Measurements from ENCODE around the gene NOL9.

NOL9 gene

DNA sequence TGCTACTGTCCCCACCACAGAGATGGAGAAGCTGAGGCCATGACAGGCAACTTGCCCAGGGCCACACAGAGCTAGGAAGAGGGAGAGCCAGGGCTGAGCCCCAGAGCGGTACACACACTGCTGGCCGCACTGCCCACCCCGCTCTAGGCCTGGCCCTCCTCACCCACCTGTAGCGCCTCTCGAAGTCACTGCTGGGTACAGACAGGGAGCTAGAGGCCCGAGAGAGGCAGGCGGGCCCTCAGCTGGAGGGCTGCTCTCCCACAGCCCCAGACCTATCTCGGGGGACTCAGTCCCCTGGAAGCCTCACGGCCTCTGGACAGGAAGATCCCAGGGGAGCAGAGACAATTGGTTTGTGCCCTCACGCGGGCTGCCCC lies 45.5 kb downstream of the NOL9 start:
- H3K27ac ChIP-seq (ENCODE audit: low read length, poor library complexity, severe bottlenecking), result no peak overlapping the region
- no peak overlapping the region for H3K9ac ChIP-seq (ENCODE audit: low read length)
- H3K79me1 ChIP-seq (replicated peaks; ENCODE audit: low read length, poor library complexity, severe bottlenecking), result no peaks in the 10 kb centered on the region
- H2AFZ ChIP-seq (ENCODE audit: low read depth, low read length), result no peak overlapping the region
- H3K36me3 ChIP-seq (ENCODE audit: control insufficient read depth in 1 of 2, insufficient read depth in 2 of 2, low read depth in 1 of 2, low read length in 2 of 2), result no peaks in the 10 kb centered on the region
- H3K27me3 ChIP-seq (ENCODE audit: control insufficient read depth in 1 of 2, insufficient read depth in 1 of 2, low read length in 2 of 2), result peaks cover 0 to 30% of the 10 kb centered on the region in 2 experiments
- no peak overlapping the region for H2BK120ac ChIP-seq (ENCODE audit: low read depth, low read length)
- no peak overlapping the region for H4K91ac ChIP-seq (ENCODE audit: low read length)
- H2BK15ac ChIP-seq (ENCODE audit: low read depth, poor library complexity, severe bottlenecking), result no peak overlapping the region
- no peak overlapping the region for H4K8ac ChIP-seq (ENCODE audit: low read length)
- H3K23ac ChIP-seq (ENCODE audit: low read length in 2 of 2), result no peak overlapping the region
- no peak overlapping the region for H2AK5ac ChIP-seq (ENCODE audit: low read length, severe bottlenecking)
- H2BK12ac ChIP-seq (ENCODE audit: low read length in 2 of 2), result no peak overlapping the region
- no peak overlapping the region for H3K4me2 ChIP-seq (ENCODE audit: low read length, poor library complexity, severe bottlenecking)
- no peaks in the 10 kb centered on the region for H3K9me3 ChIP-seq (ENCODE audit: control insufficient read depth, low read length)
- peaks cover 8% of the 10 kb centered on the region for H3K4me1 ChIP-seq (ENCODE audit: control insufficient read depth, insufficient read depth, low read depth, low read length)
- H2BK5ac ChIP-seq (ENCODE audit: low read depth, low read length, poor library complexity, severe bottlenecking), result no peak overlapping the region
- 92% methylated on average over 11 of the region's 11 CpGs for WGBS
- no peak for DNase-seq
- H3K4me3 ChIP-seq (ENCODE audit: insufficient read depth in 1 of 2, low read depth in 1 of 2, low read length in 2 of 2), result no peak overlapping the region
- H3K4ac ChIP-seq (ENCODE audit: low read depth in 1 of 2, low read length in 2 of 2), result no peak overlapping the region
- H3K18ac ChIP-seq (ENCODE audit: low read depth in 1 of 2, low read length in 2 of 2), result no peak overlapping the region
- H3K14ac ChIP-seq (ENCODE audit: low read length in 2 of 2), result no peak overlapping the region

DNA sequence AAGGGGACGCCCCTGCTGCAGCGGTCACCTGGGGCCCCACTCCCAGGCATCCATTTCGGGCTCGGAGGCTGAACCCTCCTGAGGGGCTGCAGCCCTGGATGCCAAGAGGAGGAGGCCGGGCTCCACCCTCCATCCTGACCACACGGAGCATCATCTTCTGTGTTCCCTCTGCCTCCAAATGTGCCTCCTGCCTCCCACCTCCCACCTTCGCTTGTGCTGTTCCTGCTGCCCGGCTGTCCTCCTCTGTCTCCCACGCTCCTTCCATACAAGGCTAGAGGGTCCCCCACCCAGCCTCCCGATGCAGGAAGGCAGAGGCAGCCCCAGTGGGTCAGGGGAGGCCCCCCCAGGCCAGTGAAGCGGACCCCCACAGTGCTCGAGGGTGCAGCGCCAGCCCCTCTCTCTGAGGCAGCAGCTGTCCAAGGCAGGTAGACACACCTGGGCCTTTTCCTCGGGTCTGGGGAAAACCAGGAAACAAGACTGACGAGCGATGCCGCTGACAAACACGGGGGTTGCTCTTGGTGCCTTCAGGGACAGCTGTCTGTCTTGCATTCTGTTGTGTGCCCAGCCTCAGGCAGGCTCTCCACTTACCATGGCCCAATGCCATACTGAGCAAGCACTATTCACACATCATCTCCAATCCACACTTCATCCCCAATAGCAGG lies 46.0 kb downstream of the NOL9 start:
- H4K8ac ChIP-seq (ENCODE audit: low read length), result no peak overlapping the region
- H4K91ac ChIP-seq (ENCODE audit: low read length), result no peak overlapping the region
- WGBS, result 84% methylated on average over 18 of the region's 18 CpGs
- H3K27ac ChIP-seq (ENCODE audit: low read length, poor library complexity, severe bottlenecking), result no peak overlapping the region
- H3K27me3 ChIP-seq (ENCODE audit: control insufficient read depth in 1 of 2, insufficient read depth in 1 of 2, low read length in 2 of 2), result peaks cover 0 to 30% of the 10 kb centered on the region in 2 experiments
- no peak overlapping the region for H3K18ac ChIP-seq (ENCODE audit: low read depth in 1 of 2, low read length in 2 of 2)
- no peak overlapping the region for H2BK15ac ChIP-seq (ENCODE audit: low read depth, poor library complexity, severe bottlenecking)
- no peak for DNase-seq
- H3K4me2 ChIP-seq (ENCODE audit: low read length, poor library complexity, severe bottlenecking), result no peak overlapping the region
- no peak overlapping the region for H2BK120ac ChIP-seq (ENCODE audit: low read depth, low read length)
- H3K4ac ChIP-seq (ENCODE audit: low read depth in 1 of 2, low read length in 2 of 2), result no peak overlapping the region
- H3K4me1 ChIP-seq (ENCODE audit: control insufficient read depth, insufficient read depth, low read depth, low read length), result peaks cover 8% of the 10 kb centered on the region
- no peak overlapping the region for H3K23ac ChIP-seq (ENCODE audit: low read length in 2 of 2)
- H2AFZ ChIP-seq (ENCODE audit: low read depth, low read length), result no peak overlapping the region
- no peak overlapping the region for H3K14ac ChIP-seq (ENCODE audit: low read length in 2 of 2)
- no peak overlapping the region for H3K9ac ChIP-seq (ENCODE audit: low read length)
- H3K36me3 ChIP-seq (ENCODE audit: control insufficient read depth in 1 of 2, insufficient read depth in 2 of 2, low read depth in 1 of 2, low read length in 2 of 2), result no peaks in the 10 kb centered on the region
- H3K4me3 ChIP-seq (ENCODE audit: insufficient read depth in 1 of 2, low read depth in 1 of 2, low read length in 2 of 2), result no peak overlapping the region
- no peak overlapping the region for H2AK5ac ChIP-seq (ENCODE audit: low read length, severe bottlenecking)
- H2BK5ac ChIP-seq (ENCODE audit: low read depth, low read length, poor library complexity, severe bottlenecking), result no peak overlapping the region
- no peak overlapping the region for H2BK12ac ChIP-seq (ENCODE audit: low read length in 2 of 2)
- no peaks in the 10 kb centered on the region for H3K79me1 ChIP-seq (replicated peaks; ENCODE audit: low read length, poor library complexity, severe bottlenecking)
- H3K9me3 ChIP-seq (ENCODE audit: control insufficient read depth, low read length), result no peaks in the 10 kb centered on the region

DNA sequence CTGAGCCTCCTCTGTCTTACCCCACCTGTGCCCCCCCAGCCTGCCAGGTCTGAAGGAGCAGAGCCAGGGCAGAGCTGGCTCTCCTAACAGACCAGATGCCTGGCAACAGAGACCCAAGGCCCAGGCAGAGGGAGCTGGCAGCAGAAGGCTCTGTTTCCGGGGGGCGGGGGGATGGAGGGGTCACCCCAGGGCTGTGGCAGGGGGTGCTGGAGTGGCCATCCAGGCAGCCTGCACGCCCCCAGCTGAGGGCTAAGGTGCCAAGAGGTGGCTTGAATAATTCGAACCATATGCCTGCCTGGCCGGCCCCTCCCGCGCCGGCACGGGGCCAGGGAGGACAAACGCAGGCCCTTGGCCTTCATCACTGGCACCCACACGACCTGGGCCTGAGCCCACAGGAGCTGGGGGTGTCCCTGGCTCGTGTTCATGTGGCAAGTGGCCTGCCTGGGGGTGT lies 46.8 kb downstream of the NOL9 start:
- Histone ChIP-seq H2BK15ac (ENCODE audit: low read depth, poor library complexity, severe bottlenecking) (no peak overlapping the region), H2AFZ (ENCODE audit: low read depth, low read length) (no peak overlapping the region), H3K4me2 (ENCODE audit: low read length, poor library complexity, severe bottlenecking) (no peak overlapping the region), H2BK5ac (ENCODE audit: low read depth, low read length, poor library complexity, severe bottlenecking) (no peak overlapping the region), H3K18ac (ENCODE audit: low read depth in 1 of 2, low read length in 2 of 2) (no peak overlapping the region), H4K91ac (ENCODE audit: low read length) (no peak overlapping the region), H2BK12ac (ENCODE audit: low read length in 2 of 2) (no peak overlapping the region), H2BK120ac (ENCODE audit: low read depth, low read length) (no peak overlapping the region), H3K9me3 (ENCODE audit: control insufficient read depth, low read length) (no peaks in the 10 kb centered on the region), H3K27ac (ENCODE audit: low read length, poor library complexity, severe bottlenecking) (no peak overlapping the region), H3K27me3 (ENCODE audit: control insufficient read depth in 1 of 2, insufficient read depth in 1 of 2, low read length in 2 of 2) (peaks cover 0 to 30% of the 10 kb centered on the region in 2 experiments), H3K4me1 (ENCODE audit: control insufficient read depth, insufficient read depth, low read depth, low read length) (peaks cover 5% of the 10 kb centered on the region), H3K79me1 (replicated peaks; ENCODE audit: low read length, poor library complexity, severe bottlenecking) (no peaks in the 10 kb centered on the region), H3K23ac (ENCODE audit: low read length in 2 of 2) (no peak overlapping the region), H3K14ac (ENCODE audit: low read length in 2 of 2) (no peak overlapping the region), H3K4ac (ENCODE audit: low read depth in 1 of 2, low read length in 2 of 2) (no peak overlapping the region), H2AK5ac (ENCODE audit: low read length, severe bottlenecking) (no peak overlapping the region), H3K36me3 (ENCODE audit: control insufficient read depth in 1 of 2, insufficient read depth in 2 of 2, low read depth in 1 of 2, low read length in 2 of 2) (no peaks in the 10 kb centered on the region), H4K8ac (ENCODE audit: low read length) (no peak overlapping the region), H3K4me3 (ENCODE audit: insufficient read depth in 1 of 2, low read depth in 1 of 2, low read length in 2 of 2) (no peak overlapping the region), H3K9ac (ENCODE audit: low read length) (no peak overlapping the region)
- WGBS, result 83% methylated on average over 12 of the region's 12 CpGs
- no peak for DNase-seq

DNA sequence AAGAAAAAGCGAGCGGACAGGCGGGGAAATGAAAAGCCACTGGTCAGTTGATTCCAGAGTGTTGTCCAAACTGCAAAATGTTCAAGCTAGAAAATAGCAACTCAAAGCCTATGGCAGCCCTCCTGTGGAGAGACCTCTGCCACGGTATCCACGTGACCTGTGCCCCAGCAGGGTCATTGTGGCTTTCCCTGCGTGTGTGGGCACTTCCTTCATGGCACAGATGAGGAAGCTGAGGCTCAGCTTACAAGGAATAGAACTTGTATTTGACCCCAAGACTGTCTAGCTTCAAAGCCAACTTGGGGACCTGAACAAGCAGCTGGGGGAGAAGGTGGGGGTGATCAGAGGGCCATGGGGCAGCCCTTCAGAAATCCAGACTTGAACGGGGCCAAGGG lies 47.3 kb downstream of the NOL9 start:
- WGBS, result 69% methylated on average over 7 of the region's 7 CpGs
- Histone ChIP-seq H2AFZ (ENCODE audit: low read depth, low read length) (no peak overlapping the region), H3K4me2 (ENCODE audit: low read length, poor library complexity, severe bottlenecking) (no peak overlapping the region), H2BK15ac (ENCODE audit: low read depth, poor library complexity, severe bottlenecking) (no peak overlapping the region), H2BK5ac (ENCODE audit: low read depth, low read length, poor library complexity, severe bottlenecking) (no peak overlapping the region), H3K4ac (ENCODE audit: low read depth in 1 of 2, low read length in 2 of 2) (no peak overlapping the region), H3K18ac (ENCODE audit: low read depth in 1 of 2, low read length in 2 of 2) (no peak overlapping the region), H3K4me1 (ENCODE audit: control insufficient read depth, insufficient read depth, low read depth, low read length) (peaks cover 5% of the 10 kb centered on the region), H2BK12ac (ENCODE audit: low read length in 2 of 2) (no peak overlapping the region), H3K9ac (ENCODE audit: low read length) (no peak overlapping the region), H2BK120ac (ENCODE audit: low read depth, low read length) (no peak overlapping the region), H3K27me3 (ENCODE audit: control insufficient read depth in 1 of 2, insufficient read depth in 1 of 2, low read length in 2 of 2) (peaks cover 0 to 30% of the 10 kb centered on the region in 2 experiments), H3K27ac (ENCODE audit: low read length, poor library complexity, severe bottlenecking) (no peak overlapping the region), H3K14ac (ENCODE audit: low read length in 2 of 2) (no peak overlapping the region), H3K9me3 (ENCODE audit: control insufficient read depth, low read length) (no peaks in the 10 kb centered on the region), H2AK5ac (ENCODE audit: low read length, severe bottlenecking) (no peak overlapping the region), H3K23ac (ENCODE audit: low read length in 2 of 2) (no peak overlapping the region), H4K8ac (ENCODE audit: low read length) (no peak overlapping the region), H3K79me1 (replicated peaks; ENCODE audit: low read length, poor library complexity, severe bottlenecking) (no peaks in the 10 kb centered on the region), H3K4me3 (ENCODE audit: insufficient read depth in 1 of 2, low read depth in 1 of 2, low read length in 2 of 2) (no peak overlapping the region), H4K91ac (ENCODE audit: low read length) (no peak overlapping the region), H3K36me3 (ENCODE audit: control insufficient read depth in 1 of 2, insufficient read depth in 2 of 2, low read depth in 1 of 2, low read length in 2 of 2) (no peaks in the 10 kb centered on the region)
- DNase-seq, result no peak
